T-cell (primary cell): ENCODE results near the gene MEMO1. TPM values are rescaled to one million over a fixed set of nuclear protein-coding genes. Genes with fewer than 3 reads are reported as not detected.
"Not testable (repeated sequence)": the region's sequence is repeated elsewhere in the genome, so short reads cannot be mapped to it uniquely, and the experiment has no call there.

Source experiments
- ATAC-seq, 4 experiments: fragments of 200-7000 bp in 3 of 4; fragments of 150-1000 bp in 1 of 4; cut with Tn5 transposase; replicated peaks in 1 of 4; 1 replicate in 3 of 4; 2 replicates in 1 of 4; pipeline ENCODE4 v1.10.0; 2021; ENCODE audit warnings: moderate library complexity in 3 of 4, mild to moderate bottlenecking in 2 of 4, moderate number of reproducible peaks in 1 of 4
- CTCF ChIA-PET, 2 donors: fragments of 300-600 bp; sonication (Branson Sonifier 250); formaldehyde crosslinking; loops; one replicate each; lab custom pipeline; 2022; ENCODE audit warnings: antibody characterized with exemption in 2 of 2; lab: Charles Lee
- POLR2A ChIA-PET, 2 donors: fragments of 300-600 bp; sonication (Branson Sonifier 250); formaldehyde crosslinking; loops; one replicate each; lab custom pipeline; 2022; ENCODE audit warnings: antibody characterized with exemption in 2 of 2; lab: Charles Lee
- DNase-seq, 35 experiments: peaks; one replicate each; pipeline versions ENCODE4 v3.0.0 to v3.0.0-alpha.2; 2013 to 2023
- H3K27ac ChIP-seq: one replicate; pipeline ENCODE4 v1.5.1; 2013; ENCODE audit warnings: low read length
- H3K27me3 ChIP-seq, 2 experiments: replicated peaks in 1 of 2; 1 replicate in 1 of 2; 2 replicates in 1 of 2; pipeline versions ENCODE4 v1.6.1 to v1.7.0; 2013; ENCODE audit warnings: low read length in 1 of 2, mixed read lengths in 1 of 2; ENCODE audit not compliant: control insufficient read depth in 2 of 2, insufficient read depth in 2 of 2; ENCODE audit errors: extremely low read depth in 1 of 2
- H3K36me3 ChIP-seq, 2 donors: 1 replicate in 1 of 2; 2 replicates in 1 of 2; pipeline versions ENCODE4 v1.6.1 to v1.7.0; 2013; ENCODE audit warnings: low read length in 1 of 2; ENCODE audit not compliant: control insufficient read depth in 2 of 2, insufficient read depth in 1 of 2; ENCODE audit errors: extremely low read depth in 1 of 2
- H3K4me1 ChIP-seq, 2 experiments: 1 replicate in 1 of 2; 2 replicates in 1 of 2; pipeline versions ENCODE4 v1.6.1 to v1.7.0; 2013; ENCODE audit warnings: low read length in 2 of 2, mixed read lengths in 1 of 2; ENCODE audit not compliant: insufficient read depth in 2 of 2, control insufficient read depth in 1 of 2; ENCODE audit errors: extremely low read depth in 1 of 2
- H3K4me3 ChIP-seq, 2 donors: 1 replicate in 1 of 2; 2 replicates in 1 of 2; pipeline versions ENCODE4 v1.5.1 to v1.7.0; 2013; ENCODE audit warnings: mild to moderate bottlenecking in 2 of 2, low read length in 1 of 2, moderate library complexity in 1 of 2; ENCODE audit not compliant: control insufficient read depth in 1 of 2; ENCODE audit errors: extremely low read depth in 1 of 2
- H3K9me3 ChIP-seq: 2 replicates; pipeline ENCODE4 v1.7.0; 2013
- H3K27ac Mint-ChIP-seq, 2 donors: one replicate each; pipeline ENCODE4 v1.8.0; 2020 to 2021; ENCODE audit warnings: mild to moderate bottlenecking in 2 of 2, mixed read lengths in 2 of 2
- H3K27me3 Mint-ChIP-seq, 2 donors: one replicate each; pipeline ENCODE4 v1.8.0; 2021 to 2022; ENCODE audit warnings: mixed read lengths in 2 of 2
- H3K36me3 Mint-ChIP-seq: one replicate; pipeline ENCODE4 v1.8.0; 2021; ENCODE audit warnings: mixed read lengths
- H3K4me1 Mint-ChIP-seq, 3 donors: one replicate each; pipeline ENCODE4 v1.8.0; 2020 to 2022; ENCODE audit warnings: mixed read lengths in 3 of 3, mild to moderate bottlenecking in 1 of 3
- H3K4me3 Mint-ChIP-seq, 3 donors: one replicate each; pipeline ENCODE4 v1.8.0; 2020 to 2022; ENCODE audit warnings: mild to moderate bottlenecking in 3 of 3, mixed read lengths in 3 of 3, moderate library complexity in 3 of 3
- H3K9me3 Mint-ChIP-seq, 3 donors: one replicate each; pipeline ENCODE4 v1.8.0; 2020 to 2022; ENCODE audit warnings: mixed read lengths in 3 of 3
- WGBS: methylation state at CpG from one replicate; pipeline ENCODE4 v1.1.5; 2013; ENCODE audit warnings: missing lambda C conversion rate; ENCODE audit not compliant: insufficient coverage; 5-methylcytosine and 5-hydroxymethylcytosine counted together
- total RNA-seq, 35 experiments: library from RNA in 6 of 35; stranded (reverse) in 6 of 35; fragments of 120-200 nt in 1 of 35; gene quantifications; one replicate each; pipeline versions ENCODE4 v1.2.1 to v1.2.4 and lab custom pipeline; 2013 to 2026

MEMO1 gene
- 10 to 100 TPM; 35.0 to 46.3 (median 41.5) TPM for total RNA-seq
- total RNA-seq (2013) = 35.7 TPM
- 3.0 to 10.1 (median 5.4) reads per million in 29 experiments for total RNA-seq (lab: John Stamatoyannopoulos, UW)

DNA sequence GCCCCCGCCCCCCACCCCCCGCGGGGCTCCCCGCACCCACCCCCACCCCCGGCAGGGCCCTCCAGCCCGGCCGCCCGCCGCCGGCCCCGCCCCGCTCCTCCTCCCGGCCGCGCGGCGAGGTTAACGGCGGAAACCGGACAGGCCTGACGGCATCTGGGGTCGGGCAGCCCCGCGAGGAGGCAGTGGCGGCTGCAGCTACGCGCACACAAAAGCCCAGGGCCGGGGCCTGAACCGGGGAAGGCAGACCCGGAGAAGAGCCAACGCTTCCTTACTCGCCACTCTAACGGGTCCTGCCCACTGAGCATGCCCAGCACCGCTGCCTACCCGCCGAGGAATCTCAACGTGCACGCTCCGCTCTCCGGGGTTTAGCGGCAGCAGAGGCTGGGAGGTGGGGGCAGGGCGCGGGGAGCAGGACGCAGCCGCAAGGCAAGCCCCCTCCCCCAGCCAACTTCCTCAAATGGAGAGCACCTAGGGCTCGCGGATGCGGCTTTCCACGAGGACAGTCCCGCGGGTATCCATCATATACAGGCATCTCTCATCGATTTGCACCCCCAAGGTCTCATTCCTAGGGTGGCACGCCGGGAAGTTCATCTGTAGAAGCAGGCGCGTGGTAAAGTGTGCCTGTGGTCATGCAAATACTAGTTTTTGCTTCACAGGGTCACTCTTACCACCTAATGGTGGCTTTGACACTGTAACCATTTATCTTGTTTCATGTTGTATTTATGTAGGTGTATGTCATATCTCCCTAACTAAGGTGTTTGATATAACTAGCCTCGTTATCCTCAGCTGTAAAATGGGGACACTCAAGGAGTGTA is at the start of gene MEMO1:
MEMO1 (minus strand) TSS at position 339 of the 815 bp plus-strand sequence. CDS start 761 bp downstream, outside the sequence.
- Histone ChIP-seq H3K9me3 (no peaks in the 10 kb centered on the region), H3K4me3 (peak within 1 kb of the TSS; percentile 66 to 79), H3K4me1 (peaks cover 8 to 27% of the 10 kb centered on the region in 2 experiments), H3K27ac (peak within 1 kb of the TSS; percentile 74), H3K27me3 (no peaks in the 10 kb centered on the region), H3K36me3 (no peaks in the 10 kb centered on the region)
- peaks cover 2% of the 10 kb centered on the region for H3K36me3 Mint-ChIP-seq
- CTCF ChIA-PET = interaction anchor here in 1 of 2 donors (0.6 kb wide), 1 partner anchor 199 kb away, joined by 7 read pairs; no protein-coding TSS in a partner anchor
- no peaks in the 10 kb centered on the region for H3K27me3 Mint-ChIP-seq
- 0% methylated on average over 18 of the region's 57 CpGs for WGBS
- ATAC-seq (peak; percentile 72 to 78 (median 76)), DNase-seq (peak; percentile 83 to 95 (median 91))
- H3K27ac Mint-ChIP-seq = peak within 1 kb of the TSS; percentile 94 to 95
- H3K9me3 Mint-ChIP-seq = no peaks in the 10 kb centered on the region
- peaks cover 39 to 49% (median 42%) of the 10 kb centered on the region in 3 donors for H3K4me1 Mint-ChIP-seq
- peak within 1 kb of the TSS; percentile 83 to 90 (median 88) for H3K4me3 Mint-ChIP-seq
- POLR2A ChIA-PET = no interaction called here

GRCh38 chr2:32060266-32060665 is 49.5 kb upstream of the MEMO1 start:
- Histone ChIP-seq H3K27ac (no peak overlapping the region), H3K4me3 (no peak overlapping the region), H3K27me3 (no peaks in the 10 kb centered on the region), H3K36me3 (no peaks in the 10 kb centered on the region), H3K4me1 (peaks cover 11 to 12% of the 10 kb centered on the region in 2 experiments), H3K9me3 (no peaks in the 10 kb centered on the region)
- H3K27ac Mint-ChIP-seq = no peak overlapping the region
- H3K27me3 Mint-ChIP-seq = no peaks in the 10 kb centered on the region
- no peaks in the 10 kb centered on the region for H3K36me3 Mint-ChIP-seq
- no peak for DNase-seq
- no peak for ATAC-seq
- H3K4me1 Mint-ChIP-seq = peaks cover 23 to 25% (median 24%) of the 10 kb centered on the region in 3 donors
- ChIA-PET CTCF (no interaction called here), POLR2A (no interaction called here)
- no CpG with 5 or more reads among the region's 2 CpGs for WGBS
- no peaks in the 10 kb centered on the region for H3K9me3 Mint-ChIP-seq
- no peak overlapping the region for H3K4me3 Mint-ChIP-seq

DNA sequence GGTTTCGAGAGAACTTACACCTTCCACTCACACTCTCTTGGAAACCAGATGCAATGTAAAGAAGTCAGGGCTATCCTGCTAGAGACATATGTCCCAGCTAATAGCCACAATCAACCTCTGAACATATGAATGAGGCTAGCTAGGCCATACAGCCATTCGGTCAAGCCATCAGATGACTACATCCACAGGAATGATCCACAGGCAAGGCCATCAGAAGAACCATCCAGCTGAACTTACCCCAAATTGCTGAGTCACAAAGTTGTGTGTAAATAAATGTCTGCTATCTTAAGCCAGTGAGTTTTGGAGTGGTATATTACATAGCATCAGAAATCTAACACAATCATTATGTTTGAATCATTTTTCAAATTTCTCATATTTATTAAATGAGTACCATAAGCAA is 47.3 kb upstream of the MEMO1 start:
- CTCF ChIA-PET = no interaction called here
- H3K4me3 Mint-ChIP-seq = no peak overlapping the region
- WGBS = 60% methylated on average over 1 of the region's 2 CpGs
- no peaks in the 10 kb centered on the region for H3K27me3 Mint-ChIP-seq
- Histone ChIP-seq H3K27ac (no peak overlapping the region), H3K4me3 (no peak overlapping the region), H3K9me3 (no peaks in the 10 kb centered on the region), H3K27me3 (no peaks in the 10 kb centered on the region), H3K4me1 (peaks cover 5 to 6% of the 10 kb centered on the region in 2 experiments), H3K36me3 (no peaks in the 10 kb centered on the region)
- DNase-seq (no peak), ATAC-seq (no peak)
- no peak overlapping the region for H3K27ac Mint-ChIP-seq
- no peaks in the 10 kb centered on the region for H3K9me3 Mint-ChIP-seq
- H3K36me3 Mint-ChIP-seq = no peaks in the 10 kb centered on the region
- POLR2A ChIA-PET = no interaction called here
- H3K4me1 Mint-ChIP-seq = peaks cover 13% of the 10 kb centered on the region in 3 donors

GRCh38 chr2:32054583-32054982 is 43.8 kb upstream of the MEMO1 start:
- not testable (repeated sequence) for DNase-seq

DNA sequence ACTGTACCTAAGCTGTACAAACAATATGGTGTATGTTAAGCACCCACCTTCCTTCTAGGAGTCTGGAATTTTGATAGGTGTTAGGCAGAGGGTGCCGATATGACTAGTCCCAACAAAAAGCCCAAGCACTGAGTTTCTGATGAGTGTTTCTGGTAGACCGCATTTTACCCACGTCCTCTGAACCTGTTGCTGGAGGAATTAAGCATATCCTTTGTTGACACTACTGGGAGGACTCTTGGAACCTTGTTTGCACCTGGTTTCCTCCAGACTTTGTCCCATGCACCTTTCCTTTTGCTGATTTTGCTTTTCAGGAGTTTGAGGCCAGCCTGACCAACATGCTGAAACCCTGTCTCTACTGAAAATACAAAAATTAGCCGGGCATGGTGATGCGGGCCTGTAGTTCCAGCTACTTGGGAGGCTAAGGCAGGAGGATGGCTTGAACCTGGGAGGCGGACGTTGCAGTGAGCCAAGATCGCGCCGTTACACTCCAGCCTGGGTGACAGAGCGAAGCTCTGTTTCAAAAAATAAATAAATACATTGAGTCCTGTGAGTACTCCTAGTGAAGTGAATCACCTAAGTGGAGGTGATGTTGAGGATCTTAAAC is 41.1 kb upstream of the MEMO1 start:
- H3K4me1 ChIP-seq = no peaks in the 10 kb centered on the region
- no peaks in the 10 kb centered on the region for H3K36me3 ChIP-seq
- 93% methylated on average over 3 of the region's 11 CpGs for WGBS
- no peaks in the 10 kb centered on the region for H3K9me3 Mint-ChIP-seq
- H3K9me3 ChIP-seq = no peaks in the 10 kb centered on the region
- no peaks in the 10 kb centered on the region for H3K4me1 Mint-ChIP-seq
- no peak overlapping the region for H3K27ac Mint-ChIP-seq
- no peaks in the 10 kb centered on the region for H3K27me3 Mint-ChIP-seq
- H3K4me3 ChIP-seq = no peak overlapping the region
- H3K27ac ChIP-seq = no peak overlapping the region
- H3K27me3 ChIP-seq = no peaks in the 10 kb centered on the region
- ChIA-PET POLR2A (interaction anchor here (0.6 kb wide), 2 partner anchors 126 to 246 kb away, joined by 3 to 6 read pairs; no protein-coding TSS in a partner anchor), CTCF (interaction anchor here in 1 of 2 donors (0.6 kb wide), 1 partner anchor 121 kb away, joined by 3 read pairs; no protein-coding TSS in a partner anchor)
- no peak overlapping the region for H3K4me3 Mint-ChIP-seq
- ATAC-seq (no peak), DNase-seq (no peak)
- no peaks in the 10 kb centered on the region for H3K36me3 Mint-ChIP-seq

More at GRCh38 chr2:32054583-32054982, 43.8 kb upstream of the MEMO1 start:
- not testable (repeated sequence) for H3K4me1 Mint-ChIP-seq, H3K4me3 Mint-ChIP-seq, H3K9me3 Mint-ChIP-seq, H3K27ac ChIP-seq, H3K27me3 ChIP-seq, H3K36me3 Mint-ChIP-seq, H3K36me3 ChIP-seq, H3K9me3 ChIP-seq, H3K4me1 ChIP-seq, H3K4me3 ChIP-seq, H3K27me3 Mint-ChIP-seq, ATAC-seq, H3K27ac Mint-ChIP-seq
- ChIA-PET POLR2A (interaction anchor here in 1 of 2 donors (0.6 kb wide), 1 partner anchor 1908 kb away, joined by 3 read pairs; no protein-coding TSS in a partner anchor), CTCF (interaction anchor here in 1 of 2 donors (1.3 kb wide), 1 partner anchor 75 kb away, joined by 3 read pairs; no protein-coding TSS in a partner anchor)
- WGBS = no CpG with 5 or more reads among the region's 3 CpGs

GRCh38 chr2:32043561-32043960 is 32.8 kb upstream of the MEMO1 start:
- no peaks in the 10 kb centered on the region for H3K36me3 Mint-ChIP-seq
- H3K9me3 Mint-ChIP-seq = no peaks in the 10 kb centered on the region
- peaks cover 4 to 7% of the 10 kb centered on the region in 2 experiments for H3K4me1 ChIP-seq
- no peak overlapping the region for H3K4me3 ChIP-seq
- peaks cover 12 to 16% (median 16%) of the 10 kb centered on the region in 3 donors for H3K4me1 Mint-ChIP-seq
- no peaks in the 10 kb centered on the region for H3K9me3 ChIP-seq
- no peaks in the 10 kb centered on the region for H3K27me3 Mint-ChIP-seq
- CTCF ChIA-PET = no interaction called here
- 100% methylated on average over 1 of the region's 7 CpGs for WGBS
- POLR2A ChIA-PET = no interaction called here
- H3K27me3 ChIP-seq = no peaks in the 10 kb centered on the region
- no peak overlapping the region for H3K27ac ChIP-seq
- no peak overlapping the region for H3K4me3 Mint-ChIP-seq
- H3K36me3 ChIP-seq = no peaks in the 10 kb centered on the region
- H3K27ac Mint-ChIP-seq = no peak overlapping the region
- no peak for ATAC-seq
- DNase-seq = no peak
